ENCODE measurements around the gene SUN1.
"Not testable (repeated sequence)": the region's sequence is repeated elsewhere in the genome, so short reads cannot be mapped to it uniquely, and the experiment has no call there.

The SUN1 gene

DNA sequence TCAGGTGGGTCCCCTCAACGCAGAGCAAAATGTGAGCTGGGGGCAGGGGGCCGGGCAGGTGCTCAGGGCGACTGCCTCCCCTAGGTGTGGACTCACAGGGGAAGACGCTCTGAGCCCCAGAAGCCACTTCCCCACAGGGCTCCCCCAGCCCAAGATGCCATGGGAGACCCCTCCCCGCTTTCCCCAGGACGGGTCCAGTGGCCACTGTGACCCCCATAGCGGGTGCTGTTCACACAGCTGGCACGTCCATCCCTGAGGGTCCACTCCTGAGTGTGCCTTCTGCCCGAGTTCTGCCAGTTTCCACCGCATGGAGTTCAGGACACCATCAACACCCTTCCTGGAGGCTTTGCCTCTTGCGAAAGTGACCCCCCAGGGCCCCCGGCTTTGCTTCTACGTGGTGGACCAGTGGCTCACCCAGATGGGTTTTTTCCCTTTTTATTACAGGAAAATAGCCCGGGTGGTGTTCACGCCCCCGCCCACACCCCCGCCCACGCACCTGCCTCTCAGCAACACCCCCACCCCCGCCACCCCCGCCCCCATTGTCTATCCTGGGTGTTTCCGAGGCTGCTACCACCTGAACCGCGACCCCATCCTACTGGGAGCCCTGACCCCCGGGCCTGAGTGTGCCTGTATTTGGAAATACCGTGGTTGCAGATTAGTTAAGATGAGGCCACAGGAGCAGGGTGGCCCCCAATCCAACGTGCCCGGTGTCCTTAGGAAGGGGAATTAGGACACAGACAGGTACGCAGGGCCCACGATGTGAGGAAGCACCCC lies 90.2 kb downstream of the SUN1 start:
- no peak for DNase-seq

GRCh38 chr7:923108-924041 lies 91.1 kb downstream of the SUN1 start:
- DNase-seq = no peak

GRCh38 chr7:924042-924441 lies 91.8 kb downstream of the SUN1 start:
- not testable (repeated sequence) for DNase-seq

Data from NCI-H526 (cell line).